Measurements from ENCODE around the gene UTP15.

- TF ChIP-seq POLR2AphosphoS5 (IDR thresholded peaks at IDR 0.05; ENCODE audit: insufficient read depth in 1 of 2, low read depth in 1 of 2) (no peak), POLR2A (IDR thresholded peaks at IDR 0.05) (no peak)
- TF ChIP-seq, protein P1, sequence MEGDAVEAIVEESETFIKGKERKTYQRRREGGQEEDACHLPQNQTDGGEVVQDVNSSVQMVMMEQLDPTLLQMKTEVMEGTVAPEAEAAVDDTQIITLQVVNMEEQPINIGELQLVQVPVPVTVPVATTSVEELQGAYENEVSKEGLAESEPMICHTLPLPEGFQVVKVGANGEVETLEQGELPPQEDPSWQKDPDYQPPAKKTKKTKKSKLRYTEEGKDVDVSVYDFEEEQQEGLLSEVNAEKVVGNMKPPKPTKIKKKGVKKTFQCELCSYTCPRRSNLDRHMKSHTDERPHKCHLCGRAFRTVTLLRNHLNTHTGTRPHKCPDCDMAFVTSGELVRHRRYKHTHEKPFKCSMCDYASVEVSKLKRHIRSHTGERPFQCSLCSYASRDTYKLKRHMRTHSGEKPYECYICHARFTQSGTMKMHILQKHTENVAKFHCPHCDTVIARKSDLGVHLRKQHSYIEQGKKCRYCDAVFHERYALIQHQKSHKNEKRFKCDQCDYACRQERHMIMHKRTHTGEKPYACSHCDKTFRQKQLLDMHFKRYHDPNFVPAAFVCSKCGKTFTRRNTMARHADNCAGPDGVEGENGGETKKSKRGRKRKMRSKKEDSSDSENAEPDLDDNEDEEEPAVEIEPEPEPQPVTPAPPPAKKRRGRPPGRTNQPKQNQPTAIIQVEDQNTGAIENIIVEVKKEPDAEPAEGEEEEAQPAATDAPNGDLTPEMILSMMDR (IDR thresholded peaks at IDR 0.05), result peak; percentile 81 to 90 (median 89)
These were observed 25.7 kb downstream of the UTP15 start for GRCh38 chr5:73591102-73591695.
